GM10248 (cell line): Measurements from ENCODE around the gene GALNT9.
"Not testable (repeated sequence)": the region's sequence is repeated elsewhere in the genome, so short reads cannot be mapped to it uniquely, and the experiment has no call there.

Experiments
- CTCF ChIA-PET: fragments of 300-600 bp; sonication (Branson Sonifier 250); formaldehyde crosslinking; extraction: SDS; loops from one replicate; lab custom pipeline; 2021; ENCODE audit warnings: antibody characterized with exemption; lab: Yijun Ruan, JAX
- POLR2A ChIA-PET: fragments of 350-650 bp; sonication (Branson Sonifier 250); formaldehyde crosslinking; extraction: SDS; loops from one replicate; lab custom pipeline; 2020; ENCODE audit warnings: antibody characterized with exemption; lab: Yijun Ruan, JAX
- DNase-seq: peaks from one replicate; pipeline ENCODE4 v3.0.0; 2012; ENCODE audit errors: extremely low spot score
- CTCF ChIP-seq: IDR thresholded peaks from 2 replicates; pipeline ENCODE4 v1.5.1; 2012; ENCODE audit warnings: mild to moderate bottlenecking, low read depth; ENCODE audit errors: extremely low read depth, missing control alignments, control extremely low read depth

The GALNT9 gene

GRCh38 chr12:132153501-132154340, 175.7 kb downstream of the GALNT9 start:
- TF ChIP-seq CTCF = peak; percentile 94
- DNase-seq = peak; percentile 86
- CTCF ChIA-PET = interaction anchor here (0.6 to 1.3 kb wide), 19 partner anchors 8 to 485 kb away, joined by 3 to 26 read pairs (median 4); partner anchors contain the start of gene LRCOL1
- POLR2A ChIA-PET = no interaction called here

DNA sequence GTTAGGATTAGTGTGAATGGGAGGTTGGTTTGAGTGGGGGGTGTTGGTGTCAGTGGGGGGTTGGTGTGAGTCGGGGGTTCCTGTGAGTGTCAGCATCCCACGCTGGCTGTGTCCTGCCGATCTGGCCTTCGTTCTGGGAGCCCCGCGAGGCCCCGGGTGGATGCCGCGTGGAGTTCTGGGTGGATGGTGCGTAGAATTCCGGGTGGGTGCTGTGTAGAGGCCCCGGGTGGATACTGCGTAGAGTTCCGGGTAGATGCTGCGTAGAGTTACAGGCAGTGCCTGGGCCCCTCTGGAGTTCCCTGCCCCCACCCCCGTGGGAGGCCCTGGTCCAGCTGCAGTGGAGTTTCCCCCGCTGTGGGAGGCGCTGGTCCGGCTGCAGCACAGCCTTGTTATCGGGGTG, 176.4 kb downstream of the GALNT9 start:
- ChIA-PET CTCF (interaction anchor here (1.3 kb wide), 3 partner anchors 10 to 368 kb away, joined by 3 to 26 read pairs (median 5); no protein-coding TSS in a partner anchor), POLR2A (no interaction called here)

GRCh38 chr12:132152411-132152821, 177.0 kb downstream of the GALNT9 start:
- ChIA-PET POLR2A (no interaction called here), CTCF (no interaction called here)
- DNase-seq = no peak
- no peak for TF ChIP-seq CTCF

More for the DNA sequence above, 176.4 kb downstream of the GALNT9 start:
- DNase-seq = no peak
- TF ChIP-seq CTCF = no peak

- TF ChIP-seq CTCF = no peak
- ChIA-PET CTCF (no interaction called here), POLR2A (no interaction called here)
- DNase-seq = no peak
These were observed 177.5 kb downstream of the GALNT9 start for GRCh38 chr12:132151766-132152410.

DNA sequence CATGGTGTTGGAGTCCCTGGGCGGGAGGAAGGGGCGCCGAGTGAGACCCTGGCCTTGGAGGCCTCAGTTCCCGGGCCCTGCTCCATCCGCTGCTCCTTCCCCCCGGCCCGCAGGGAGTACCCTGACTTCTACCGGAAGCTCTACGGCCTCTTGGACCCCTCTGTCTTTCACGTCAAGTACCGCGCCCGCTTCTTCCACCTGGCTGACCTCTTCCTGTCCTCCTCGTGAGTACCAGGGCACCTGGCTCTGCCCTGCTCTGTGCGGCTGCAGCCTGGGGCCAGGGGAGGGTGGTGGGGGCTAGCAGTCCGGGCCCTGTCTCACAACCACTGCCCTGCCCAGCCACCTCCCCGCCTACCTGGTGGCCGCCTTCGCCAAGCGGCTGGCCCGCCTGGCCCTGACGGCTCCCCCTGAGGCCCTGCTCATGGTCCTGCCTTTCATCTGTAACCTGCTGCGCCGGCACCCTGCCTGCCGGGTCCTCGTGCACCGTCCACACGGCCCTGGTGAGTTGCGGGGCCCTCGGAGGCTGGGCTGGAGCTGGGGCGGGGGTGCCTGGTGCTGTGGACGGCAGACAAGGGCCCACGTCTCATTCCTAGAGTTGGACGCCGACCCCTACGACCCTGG, 178.1 kb downstream of the GALNT9 start:
- POLR2A ChIA-PET = no interaction called here
- CTCF ChIA-PET = no interaction called here
- no peak for TF ChIP-seq CTCF
- DNase-seq = no peak

- ChIA-PET POLR2A (no interaction called here), CTCF (no interaction called here)
- DNase-seq = no peak
- no peak for TF ChIP-seq CTCF
These were observed 178.6 kb downstream of the GALNT9 start for GRCh38 chr12:132150780-132151144.

DNA sequence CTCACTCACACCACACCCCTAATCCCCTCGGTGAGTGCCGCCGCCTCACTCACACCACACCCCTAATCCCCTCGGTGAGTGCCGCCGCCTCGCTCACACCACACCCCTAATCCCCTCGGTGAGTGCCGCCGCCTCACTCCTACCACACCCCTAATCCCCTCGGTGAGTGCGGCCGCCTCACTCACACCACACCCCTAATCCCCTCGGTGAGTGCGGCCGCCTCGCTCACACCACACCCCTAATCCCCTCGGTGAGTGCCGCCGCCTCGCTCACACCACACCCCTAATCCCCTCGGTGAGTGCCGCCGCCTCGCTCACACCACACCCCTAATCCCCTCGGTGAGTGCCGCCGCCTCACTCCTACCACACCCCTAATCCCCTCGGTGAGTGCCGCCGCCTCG, 179.9 kb downstream of the GALNT9 start:
- POLR2A ChIA-PET, DNase-seq, CTCF ChIA-PET: not testable (repeated sequence)
